Gastroesophageal sphincter (tissue), 4 donors: ENCODE results near the gene ITGA11. TPM values are rescaled to one million over a fixed set of nuclear protein-coding genes. Genes with fewer than 3 reads are reported as not detected.

Source experiments
- ATAC-seq: fragments of 150-250 bp; one replicate; pipeline ENCODE4 v1.9.1; 2016; ENCODE audit warnings: mild to moderate bottlenecking, moderate library complexity
- H3K27ac ChIP-seq, 4 donors: fragments of 200-600 bp; sonication (generic) in 3 of 4; 1 replicate in 3 of 4; 2 replicates in 1 of 4; pipeline ENCODE4 v1.5.1; 2016 to 2019
- H3K27me3 ChIP-seq: fragments of 200-600 bp; sonication (generic); one replicate; pipeline ENCODE4 v1.5.1; 2019
- H3K36me3 ChIP-seq, 2 donors: fragments of 200-600 bp; sonication (generic); one replicate each; pipeline ENCODE4 v1.5.1; 2019; ENCODE audit warnings: control low read depth in 1 of 2
- H3K4me1 ChIP-seq, 3 donors: fragments of 200-600 bp; sonication (generic); 1 replicate in 2 of 3; 2 replicates in 1 of 3; pipeline ENCODE4 v1.5.1; 2016 to 2019; ENCODE audit warnings: control low read depth in 2 of 3
- H3K4me3 ChIP-seq, 2 donors: fragments of 200-600 bp; sonication (generic); one replicate each; pipeline ENCODE4 v1.5.1; 2019; ENCODE audit warnings: mild to moderate bottlenecking in 1 of 2, moderate library complexity in 1 of 2
- H3K9me3 ChIP-seq, 3 donors: fragments of 200-600 bp; sonication (generic); one replicate each; pipeline ENCODE4 v1.5.1; 2017 to 2019; ENCODE audit warnings: control low read depth in 2 of 3
- EP300 ChIP-seq: sonication (generic); formaldehyde crosslinking; IDR thresholded peaks from one replicate; pipeline ENCODE4 v1.6.1; 2017; ENCODE audit warnings: antibody characterized with exemption, mild to moderate bottlenecking
- POLR2A ChIP-seq, 2 donors: fragments of 450-650 bp; IDR thresholded peaks; one replicate each; pipeline ENCODE4 v1.6.1; 2017; ENCODE audit warnings: antibody characterized with exemption in 2 of 2, mild to moderate bottlenecking in 2 of 2, moderate library complexity in 1 of 2
- POLR2AphosphoS5 ChIP-seq: sonication (generic); formaldehyde crosslinking; IDR thresholded peaks from one replicate; pipeline ENCODE4 v1.6.1; 2017; ENCODE audit warnings: antibody characterized with exemption
- WGBS, 2 donors: methylation state at CpG; one replicate each; pipeline ENCODE4 v1.1.5; 2018; ENCODE audit warnings: low coverage in 1 of 2; 5-methylcytosine and 5-hydroxymethylcytosine counted together
- total RNA-seq, 4 donors: library from RNA; depleted of rRNA; stranded (reverse); fragments of >200 nt; gene quantifications; one replicate each; pipeline ENCODE4 v1.1.0, GENCODE V29; 2016
- TF ChIP-seq, protein P1 (sequence below), 4 experiments: fragments of 200-600 bp in 2 of 4; fragments of 450-650 bp in 2 of 4; sonication (generic) in 1 of 4; IDR thresholded peaks; one replicate each; pipeline ENCODE4 v1.5.1; 2017 to 2019; ENCODE audit warnings: antibody characterized with exemption in 4 of 4, mild to moderate bottlenecking in 2 of 4, moderate library complexity in 2 of 4

The ITGA11 gene
- total RNA-seq, 4 donors from 2014 or later, result 3.8 to 9.5 (median 6.7) TPM

DNA sequence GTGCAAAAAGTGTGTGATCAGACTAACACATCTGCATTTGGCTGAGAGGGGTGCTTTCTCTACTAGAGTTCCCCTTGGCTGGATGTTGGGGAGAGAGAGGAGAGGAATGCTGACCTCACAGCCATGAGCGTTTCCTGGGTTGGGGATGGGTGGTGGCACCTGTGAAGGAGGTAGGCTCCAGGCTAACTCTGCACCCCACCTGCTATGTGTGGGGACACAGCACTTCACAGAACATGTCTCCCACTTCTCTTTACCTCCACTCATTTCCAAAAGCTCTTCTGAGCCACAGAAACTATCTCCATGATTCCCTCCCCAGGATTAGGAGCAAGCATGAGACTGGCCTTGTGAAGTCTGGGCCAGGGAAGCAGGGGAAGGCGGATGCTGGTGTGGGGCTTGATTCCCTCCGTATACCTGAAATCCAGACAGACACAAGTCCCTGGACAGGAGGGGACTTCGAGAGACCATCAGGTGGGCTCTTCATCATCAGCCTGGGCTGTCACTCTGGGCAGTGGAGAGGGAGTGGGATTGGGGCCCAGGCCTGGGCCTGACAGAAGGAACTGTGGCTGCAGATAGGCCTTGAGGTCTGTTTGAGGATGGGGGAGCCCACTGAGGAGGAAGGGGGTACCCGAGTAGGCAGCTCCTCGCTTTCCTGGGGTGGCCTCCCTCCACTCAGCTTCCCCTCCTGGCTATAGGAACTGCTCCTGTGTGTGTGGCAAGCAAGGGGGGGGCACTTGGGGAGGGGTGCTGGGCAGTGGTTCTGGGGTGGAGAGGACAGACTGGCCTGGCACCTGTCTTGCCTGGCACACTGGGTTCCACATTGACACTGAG lies 113.7 kb downstream of the ITGA11 start:
- ATAC-seq, result no peak
- no peak overlapping the region for H3K4me3 ChIP-seq
- WGBS, 2 donors, result 80 to 83% methylated on average over 1 to 3 of the region's 6 CpGs
- H3K27ac ChIP-seq, result no peak overlapping the region
- no peaks in the 10 kb centered on the region for H3K9me3 ChIP-seq
- no peaks in the 10 kb centered on the region for H3K36me3 ChIP-seq
- H3K4me1 ChIP-seq, result no peaks in the 10 kb centered on the region
- H3K27me3 ChIP-seq, result peaks cover 30% of the 10 kb centered on the region
- TF ChIP-seq POLR2AphosphoS5 (no peak), POLR2A (IDR thresholded peaks at IDR 0.05) (no peak), EP300 (no peak)
- TF ChIP-seq, protein P1, sequence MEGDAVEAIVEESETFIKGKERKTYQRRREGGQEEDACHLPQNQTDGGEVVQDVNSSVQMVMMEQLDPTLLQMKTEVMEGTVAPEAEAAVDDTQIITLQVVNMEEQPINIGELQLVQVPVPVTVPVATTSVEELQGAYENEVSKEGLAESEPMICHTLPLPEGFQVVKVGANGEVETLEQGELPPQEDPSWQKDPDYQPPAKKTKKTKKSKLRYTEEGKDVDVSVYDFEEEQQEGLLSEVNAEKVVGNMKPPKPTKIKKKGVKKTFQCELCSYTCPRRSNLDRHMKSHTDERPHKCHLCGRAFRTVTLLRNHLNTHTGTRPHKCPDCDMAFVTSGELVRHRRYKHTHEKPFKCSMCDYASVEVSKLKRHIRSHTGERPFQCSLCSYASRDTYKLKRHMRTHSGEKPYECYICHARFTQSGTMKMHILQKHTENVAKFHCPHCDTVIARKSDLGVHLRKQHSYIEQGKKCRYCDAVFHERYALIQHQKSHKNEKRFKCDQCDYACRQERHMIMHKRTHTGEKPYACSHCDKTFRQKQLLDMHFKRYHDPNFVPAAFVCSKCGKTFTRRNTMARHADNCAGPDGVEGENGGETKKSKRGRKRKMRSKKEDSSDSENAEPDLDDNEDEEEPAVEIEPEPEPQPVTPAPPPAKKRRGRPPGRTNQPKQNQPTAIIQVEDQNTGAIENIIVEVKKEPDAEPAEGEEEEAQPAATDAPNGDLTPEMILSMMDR (IDR thresholded peaks at IDR 0.05), result no peak

DNA sequence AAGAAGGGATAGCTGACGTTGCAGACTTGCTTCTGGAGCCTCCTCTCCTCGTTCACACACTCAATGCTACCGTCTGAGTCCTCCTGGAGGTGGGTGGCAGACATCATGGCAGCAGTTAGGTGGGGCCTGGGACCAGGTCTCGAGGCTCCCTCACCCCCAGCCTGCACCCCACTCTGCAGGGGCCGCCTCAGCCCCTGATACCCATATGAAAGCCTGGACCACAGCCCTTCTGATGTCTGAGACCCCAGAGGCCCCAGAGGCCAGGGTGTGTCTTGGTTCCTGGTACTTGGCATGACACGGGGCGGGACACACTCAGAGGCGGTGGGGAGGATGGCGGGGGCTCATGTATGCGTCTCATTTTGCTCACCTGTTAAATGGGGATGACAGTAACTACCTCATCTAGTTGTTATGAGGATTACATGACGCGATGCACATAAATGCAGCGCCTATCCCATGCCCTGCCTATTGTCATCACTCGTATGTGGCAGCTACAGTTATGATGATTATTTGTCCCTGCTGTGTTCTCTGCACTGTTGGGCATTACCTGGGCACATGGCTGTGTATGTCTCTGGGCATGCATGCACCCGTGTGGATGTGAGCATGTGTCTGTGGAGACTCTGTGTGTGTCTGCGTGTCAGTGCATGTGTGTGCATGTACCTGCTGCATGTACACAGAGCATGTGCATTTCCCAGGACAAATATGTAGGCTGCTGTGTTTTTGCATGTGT lies 114.5 kb downstream of the ITGA11 start:
- Histone ChIP-seq H3K9me3 (no peaks in the 10 kb centered on the region), H3K27ac (no peak overlapping the region), H3K4me3 (no peak overlapping the region), H3K36me3 (no peaks in the 10 kb centered on the region), H3K4me1 (no peaks in the 10 kb centered on the region), H3K27me3 (peaks cover 34% of the 10 kb centered on the region)
- ATAC-seq, result no peak
- 80 to 98% methylated on average over 4 to 8 of the region's 16 CpGs for WGBS, 2 donors
- TF ChIP-seq POLR2AphosphoS5, result no peak
- TF ChIP-seq POLR2A (IDR thresholded peaks at IDR 0.05), result no peak
- no peak for TF ChIP-seq EP300
- TF ChIP-seq, protein P1 (IDR thresholded peaks at IDR 0.05), result no peak

DNA sequence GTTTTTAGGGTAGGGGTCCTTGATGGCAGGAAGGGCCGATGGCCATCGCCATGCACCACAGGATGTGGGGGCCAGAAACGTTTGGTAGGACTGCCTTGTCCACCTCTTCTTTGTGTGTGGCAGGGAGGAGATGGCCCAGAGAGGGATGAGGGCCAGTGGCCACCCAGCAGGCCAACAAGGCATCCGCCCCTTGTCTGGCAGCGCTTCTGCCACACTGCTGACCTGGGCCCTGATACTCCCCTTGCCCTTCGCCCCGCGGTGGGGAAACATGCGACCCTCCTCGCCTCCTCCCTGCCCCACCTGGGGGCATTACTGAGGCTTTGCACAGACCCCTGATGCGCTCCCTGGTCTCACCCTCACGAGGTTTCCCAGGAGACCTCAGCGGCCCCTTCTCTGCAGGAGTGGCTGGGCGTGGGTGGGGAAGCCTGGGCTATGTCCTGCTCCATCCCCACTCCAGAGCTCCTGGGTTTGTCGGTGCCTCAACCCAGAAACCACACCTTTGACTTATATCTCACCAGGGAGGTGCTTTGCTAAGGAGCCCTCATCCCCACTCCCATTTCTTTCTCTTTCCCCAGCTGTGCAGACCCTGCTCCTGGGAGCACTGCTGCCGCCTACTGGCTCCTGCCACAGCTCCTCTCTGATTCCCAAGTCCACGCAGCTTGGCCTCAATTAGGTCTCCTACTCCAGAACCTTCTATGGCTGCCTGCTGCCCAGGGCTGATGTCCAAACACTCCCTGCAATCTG lies 115.7 kb downstream of the ITGA11 start:
- no peaks in the 10 kb centered on the region for H3K36me3 ChIP-seq
- H3K27me3 ChIP-seq, result peaks cover 34% of the 10 kb centered on the region
- no peaks in the 10 kb centered on the region for H3K9me3 ChIP-seq
- no peak for ATAC-seq
- WGBS, 2 donors, result 65 to 78% methylated on average over 5 to 6 of the region's 17 CpGs
- TF ChIP-seq, protein P1 (IDR thresholded peaks at IDR 0.05), result peak in 1 of 4 experiments; percentile 11
- TF ChIP-seq POLR2A (IDR thresholded peaks at IDR 0.05) (no peak), POLR2AphosphoS5 (no peak)
- H3K4me3 ChIP-seq, result no peak overlapping the region
- H3K4me1 ChIP-seq, result no peaks in the 10 kb centered on the region
- no peak overlapping the region for H3K27ac ChIP-seq

GRCh38 chr15:68315495-68316031 lies 116.4 kb downstream of the ITGA11 start:
- Histone ChIP-seq H3K27ac (no peak overlapping the region), H3K9me3 (no peaks in the 10 kb centered on the region), H3K27me3 (peaks cover 34% of the 10 kb centered on the region), H3K4me3 (no peak overlapping the region), H3K36me3 (no peaks in the 10 kb centered on the region), H3K4me1 (peaks cover 0 to 2% (median 0%) of the 10 kb centered on the region in 3 donors)
- TF ChIP-seq EP300 (no peak), POLR2A (IDR thresholded peaks at IDR 0.05) (no peak)
- TF ChIP-seq, protein P1 (IDR thresholded peaks at IDR 0.05), result no peak
- ATAC-seq, result no peak
- 65 to 76% methylated on average over 5 to 6 of the region's 11 CpGs for WGBS, 2 donors
